Trophoblast cell (in vitro differentiated cells and primary cell): Measurements from ENCODE around the gene BNIP5.
A peak's percentile ranks its signal among the peaks of the same experiment; 100 is the strongest.

ENCODE experiments used
- DNase-seq, 2 donors: peaks; one replicate each; pipeline ENCODE4 v3.0.0-alpha.2; 2016
- H2AFZ ChIP-seq: 2 replicates; pipeline ENCODE4 v1.6.1; 2013; ENCODE audit warnings: low read length, moderate library complexity, mild to moderate bottlenecking; ENCODE audit not compliant: insufficient read depth, poor library complexity
- H2AK5ac ChIP-seq: 2 replicates; pipeline ENCODE4 v1.6.1; 2013; ENCODE audit warnings: mild to moderate bottlenecking, low read length
- H2BK120ac ChIP-seq: 2 replicates; pipeline ENCODE4 v1.6.1; 2013; ENCODE audit warnings: low read length, mild to moderate bottlenecking, moderate library complexity; ENCODE audit not compliant: insufficient read depth, poor library complexity
- H2BK12ac ChIP-seq: 2 replicates; pipeline ENCODE4 v1.6.1; 2013; ENCODE audit warnings: mild to moderate bottlenecking, low read length, moderate library complexity
- H2BK5ac ChIP-seq: 2 replicates; pipeline ENCODE4 v1.6.1; 2013; ENCODE audit warnings: low read length, low read depth, moderate library complexity, mild to moderate bottlenecking; ENCODE audit not compliant: poor library complexity
- H3K14ac ChIP-seq: 2 replicates; pipeline ENCODE4 v1.6.1; 2013; ENCODE audit warnings: mild to moderate bottlenecking, low read length
- H3K18ac ChIP-seq: 2 replicates; pipeline ENCODE4 v1.6.1; 2013; ENCODE audit warnings: mild to moderate bottlenecking, low read length
- H3K23ac ChIP-seq: 2 replicates; pipeline ENCODE4 v1.6.1; 2013; ENCODE audit warnings: low read length
- H3K27ac ChIP-seq: 2 replicates; pipeline ENCODE4 v1.5.1; 2013; ENCODE audit warnings: low read depth, mild to moderate bottlenecking, inconsistent platforms, low read length, moderate library complexity
- H3K27me3 ChIP-seq: 2 replicates; pipeline ENCODE4 v1.6.1; 2013; ENCODE audit warnings: inconsistent platforms, mild to moderate bottlenecking, low read length, moderate library complexity; ENCODE audit not compliant: insufficient read depth
- H3K36me3 ChIP-seq, 2 experiments: 1 replicate in 1 of 2; 2 replicates in 1 of 2; pipeline ENCODE4 v1.6.1; 2013; ENCODE audit warnings: low read length in 2 of 2, mild to moderate bottlenecking in 2 of 2, moderate library complexity in 1 of 2; ENCODE audit not compliant: insufficient read depth in 2 of 2, control insufficient read depth in 1 of 2
- H3K4ac ChIP-seq: 2 replicates; pipeline ENCODE4 v1.6.1; 2013; ENCODE audit warnings: low read depth, mild to moderate bottlenecking, low read length, moderate library complexity
- H3K4me1 ChIP-seq, 2 experiments: 1 replicate in 1 of 2; 2 replicates in 1 of 2; pipeline ENCODE4 v1.6.1; 2013; ENCODE audit warnings: low read length in 2 of 2, mild to moderate bottlenecking in 2 of 2, moderate library complexity in 1 of 2; ENCODE audit not compliant: insufficient read depth in 2 of 2, control insufficient read depth in 1 of 2
- H3K4me2 ChIP-seq: 2 replicates; pipeline ENCODE4 v1.6.1; 2013; ENCODE audit warnings: inconsistent platforms, mild to moderate bottlenecking, low read length, moderate library complexity
- H3K4me3 ChIP-seq: 2 replicates; pipeline ENCODE4 v1.5.1; 2013; ENCODE audit warnings: mild to moderate bottlenecking, low read depth, low read length, inconsistent platforms
- H3K79me1 ChIP-seq: one replicate; pipeline ENCODE4 v1.6.1; 2013; ENCODE audit warnings: low read length
- H3K79me2 ChIP-seq: 2 replicates; pipeline ENCODE4 v1.6.1; 2013; ENCODE audit warnings: low read length, mild to moderate bottlenecking; ENCODE audit not compliant: control insufficient read depth, insufficient read depth, poor library complexity
- H3K9ac ChIP-seq: 2 replicates; pipeline ENCODE4 v1.6.1; 2013; ENCODE audit warnings: mild to moderate bottlenecking, low read length
- H3K9me3 ChIP-seq: 2 replicates; pipeline ENCODE4 v1.6.1; 2013; ENCODE audit warnings: low read depth, mild to moderate bottlenecking, control low read depth, inconsistent platforms, low read length; ENCODE audit not compliant: insufficient read depth
- H4K12ac ChIP-seq: 2 replicates; pipeline ENCODE4 v1.6.1; 2013; ENCODE audit warnings: low read depth, mild to moderate bottlenecking, low read length, moderate library complexity
- H4K8ac ChIP-seq: 2 replicates; pipeline ENCODE4 v1.6.1; 2013; ENCODE audit warnings: low read depth, mild to moderate bottlenecking, low read length, moderate library complexity
- H4K91ac ChIP-seq: one replicate; pipeline ENCODE4 v1.6.1; 2013; ENCODE audit warnings: low read depth, mild to moderate bottlenecking, low read length, moderate library complexity
- WGBS: extraction: QIAGEN DNeasy Blood & Tissue Kit; methylation state at CpG from one replicate; pipeline ENCODE4 v1.1.7; 2013; ENCODE audit warnings: missing lambda C conversion rate; ENCODE audit not compliant: insufficient read length, insufficient coverage; ENCODE audit errors: extremely low coverage; 5-methylcytosine and 5-hydroxymethylcytosine counted together

BNIP5 gene

DNA sequence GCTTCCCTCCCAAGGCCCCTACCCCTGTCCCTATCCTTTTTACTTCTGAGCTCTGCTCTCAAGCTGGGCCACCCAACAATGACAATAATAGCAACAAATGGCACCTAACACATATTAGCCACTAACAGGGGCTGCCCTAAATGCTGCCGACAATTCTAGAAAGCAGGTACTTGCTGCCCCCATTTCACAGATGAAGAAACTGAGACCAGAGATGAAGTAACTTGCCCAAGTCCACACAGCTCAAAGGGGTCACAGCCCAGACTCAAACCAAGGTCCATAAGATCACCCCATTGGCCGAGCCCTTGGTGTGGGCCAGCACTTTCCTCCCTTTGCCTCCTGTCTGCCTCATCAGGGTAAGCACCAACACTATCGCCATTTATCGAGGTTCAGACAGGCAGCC is 12.0 kb downstream of the BNIP5 start:
- H2AK5ac ChIP-seq = no peak overlapping the region

DNA sequence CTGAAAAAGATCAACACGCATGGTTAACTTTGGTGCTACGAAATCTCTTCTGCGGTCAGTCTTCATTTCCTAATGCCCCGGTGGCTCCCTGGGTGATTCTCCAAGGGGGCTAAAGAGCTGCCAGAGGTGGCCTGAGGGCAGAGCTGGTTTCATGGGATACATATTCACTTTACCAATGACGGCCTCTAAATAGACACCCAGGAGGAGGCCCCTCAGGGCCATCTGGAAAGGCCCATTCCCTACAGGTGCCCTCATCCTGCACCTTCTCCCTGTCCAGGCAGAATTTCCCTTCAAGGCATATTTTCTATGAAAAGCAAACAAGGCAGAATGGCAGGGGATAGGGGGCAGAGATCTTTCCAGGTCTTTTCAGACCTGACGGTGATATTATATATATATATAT is 12.5 kb downstream of the BNIP5 start:
- H3K4me3 ChIP-seq = no peak overlapping the region
- H4K8ac ChIP-seq = no peak overlapping the region
- no peaks in the 10 kb centered on the region for H3K27me3 ChIP-seq
- DNase-seq = peak; percentile 83 to 87
- H3K9me3 ChIP-seq = peaks cover 3% of the 10 kb centered on the region
- no peak overlapping the region for H2AFZ ChIP-seq
- H3K79me2 ChIP-seq = no peaks in the 10 kb centered on the region
- peaks cover 0 to 4% of the 10 kb centered on the region in 2 experiments for H3K4me1 ChIP-seq
- H3K14ac ChIP-seq = no peak overlapping the region
- no peaks in the 10 kb centered on the region for H3K79me1 ChIP-seq
- no peak overlapping the region for H3K9ac ChIP-seq
- H2BK12ac ChIP-seq = no peak overlapping the region
- H2AK5ac ChIP-seq = no peak overlapping the region
- WGBS = no CpG with 5 or more reads among the region's 6 CpGs
- no peak overlapping the region for H3K4me2 ChIP-seq
- no peaks in the 10 kb centered on the region for H3K36me3 ChIP-seq
- H4K12ac ChIP-seq = no peak overlapping the region
- no peak overlapping the region for H4K91ac ChIP-seq
- H2BK120ac ChIP-seq = no peak overlapping the region
- H3K27ac ChIP-seq = no peak overlapping the region
- H3K18ac ChIP-seq = no peak overlapping the region
- no peak overlapping the region for H2BK5ac ChIP-seq
- no peak overlapping the region for H3K23ac ChIP-seq
- H3K4ac ChIP-seq = no peak overlapping the region

More for the DNA sequence above, 12.0 kb downstream of the BNIP5 start:
- H3K36me3 ChIP-seq = no peaks in the 10 kb centered on the region
- H3K4me2 ChIP-seq = no peak overlapping the region
- H4K8ac ChIP-seq = no peak overlapping the region
- no peak overlapping the region for H3K14ac ChIP-seq
- H4K12ac ChIP-seq = no peak overlapping the region
- H3K4ac ChIP-seq = no peak overlapping the region
- H3K27ac ChIP-seq = no peak overlapping the region
- H4K91ac ChIP-seq = no peak overlapping the region
- H3K9ac ChIP-seq = no peak overlapping the region
- no peak for DNase-seq
- no peak overlapping the region for H2AFZ ChIP-seq
- no peak overlapping the region for H2BK120ac ChIP-seq
- no peak overlapping the region for H3K18ac ChIP-seq
- no peak overlapping the region for H2BK5ac ChIP-seq
- no peak overlapping the region for H3K4me3 ChIP-seq
- no peaks in the 10 kb centered on the region for H3K79me1 ChIP-seq
- H3K23ac ChIP-seq = no peak overlapping the region
- H3K27me3 ChIP-seq = no peaks in the 10 kb centered on the region
- peaks cover 3% of the 10 kb centered on the region for H3K9me3 ChIP-seq
- no peaks in the 10 kb centered on the region for H3K79me2 ChIP-seq
- H3K4me1 ChIP-seq = peaks cover 0 to 4% of the 10 kb centered on the region in 2 experiments
- no peak overlapping the region for H2BK12ac ChIP-seq
- WGBS = no CpG with 5 or more reads among the region's 4 CpGs

GRCh38 chr6:36323062-36323461 is 13.6 kb downstream of the BNIP5 start:
- no peak overlapping the region for H4K12ac ChIP-seq
- no peak overlapping the region for H2BK12ac ChIP-seq
- no peak overlapping the region for H2BK120ac ChIP-seq
- no peaks in the 10 kb centered on the region for H3K79me1 ChIP-seq
- DNase-seq = no peak
- peak overlapping the region; percentile 26 for H3K9ac ChIP-seq
- no peak overlapping the region for H4K8ac ChIP-seq
- H3K27me3 ChIP-seq = no peaks in the 10 kb centered on the region
- no peak overlapping the region for H3K27ac ChIP-seq
- no peak overlapping the region for H2BK5ac ChIP-seq
- H3K4me2 ChIP-seq = no peak overlapping the region
- no peak overlapping the region for H3K23ac ChIP-seq
- peak overlapping the region; percentile 43 for H3K4me3 ChIP-seq
- H3K4me1 ChIP-seq = peaks cover 0 to 4% of the 10 kb centered on the region in 2 experiments
- no peak overlapping the region for H2AFZ ChIP-seq
- H3K18ac ChIP-seq = no peak overlapping the region
- H3K9me3 ChIP-seq = peaks cover 3% of the 10 kb centered on the region
- H3K79me2 ChIP-seq = no peaks in the 10 kb centered on the region
- H3K36me3 ChIP-seq = no peaks in the 10 kb centered on the region
- H4K91ac ChIP-seq = no peak overlapping the region
- H2AK5ac ChIP-seq = no peak overlapping the region
- H3K4ac ChIP-seq = no peak overlapping the region
- no CpG with 5 or more reads among the region's 8 CpGs for WGBS
- H3K14ac ChIP-seq = no peak overlapping the region

DNA sequence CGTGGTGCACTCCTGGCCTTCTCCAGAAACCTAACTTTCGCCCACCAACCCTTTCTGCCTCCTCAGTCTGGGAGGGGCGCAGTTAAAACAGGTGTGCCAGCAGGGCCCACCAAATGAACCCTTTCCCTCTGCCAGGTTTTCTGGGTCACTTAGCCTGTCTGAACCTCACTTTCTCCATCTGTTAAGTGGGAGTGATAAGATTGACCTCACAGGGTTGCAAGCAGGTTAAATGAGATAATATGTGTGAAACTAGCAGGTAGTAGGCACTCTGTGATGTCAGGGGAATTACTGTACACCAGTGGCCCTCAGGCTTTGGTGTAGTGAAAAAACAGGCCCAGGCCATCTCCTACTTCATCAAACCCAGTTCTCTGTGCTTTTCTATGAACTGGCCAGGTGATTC is 14.1 kb downstream of the BNIP5 start:
- peaks cover 3% of the 10 kb centered on the region for H3K9me3 ChIP-seq
- H3K18ac ChIP-seq = no peak overlapping the region
- no peak overlapping the region for H2BK120ac ChIP-seq
- no peak for DNase-seq
- no peak overlapping the region for H2AK5ac ChIP-seq
- no peak overlapping the region for H4K91ac ChIP-seq
- no peak overlapping the region for H3K4ac ChIP-seq
- H2BK5ac ChIP-seq = no peak overlapping the region
- no peak overlapping the region for H3K9ac ChIP-seq
- H4K12ac ChIP-seq = no peak overlapping the region
- no peaks in the 10 kb centered on the region for H3K36me3 ChIP-seq
- no peak overlapping the region for H4K8ac ChIP-seq
- no peaks in the 10 kb centered on the region for H3K79me2 ChIP-seq
- no peak overlapping the region for H3K4me2 ChIP-seq
- H3K23ac ChIP-seq = no peak overlapping the region
- no peaks in the 10 kb centered on the region for H3K79me1 ChIP-seq
- H2AFZ ChIP-seq = no peak overlapping the region
- WGBS = no CpG with 5 or more reads among the region's 3 CpGs
- H3K14ac ChIP-seq = no peak overlapping the region
- no peak overlapping the region for H2BK12ac ChIP-seq
- H3K27me3 ChIP-seq = no peaks in the 10 kb centered on the region
- no peak overlapping the region for H3K27ac ChIP-seq
- no peak overlapping the region for H3K4me3 ChIP-seq
- H3K4me1 ChIP-seq = peaks cover 0 to 4% of the 10 kb centered on the region in 2 experiments
